SU-DHL-6 (cell line): ENCODE results near the gene RABGGTA.

Experiments used
- CTCF ChIP-seq: fragments of 200-600 bp; sonication (generic); IDR thresholded peaks from one replicate; pipeline ENCODE4 v1.5.1; 2017; ENCODE audit warnings: antibody characterized with exemption, mild to moderate bottlenecking, low read length, moderate library complexity; ENCODE audit not compliant: insufficient read depth, poor library complexity, severe bottlenecking
- EZH2phosphoT487 ChIP-seq: fragments of 200-600 bp; sonication (generic), shearing (Covaris generic); conservative IDR thresholded peaks from 2 replicates; pipeline ENCODE4 v1.6.1; 2018; ENCODE audit warnings: mild to moderate bottlenecking, antibody characterized with exemption, low read length, moderate library complexity, mixed read lengths

- TF ChIP-seq CTCF = no peak
- TF ChIP-seq EZH2phosphoT487 = no peak
These were observed 37.0 kb downstream of the RABGGTA start for GRCh38 chr14:24234095-24235005.
